ENCODE measurements around the gene ASMTL.

DNA sequence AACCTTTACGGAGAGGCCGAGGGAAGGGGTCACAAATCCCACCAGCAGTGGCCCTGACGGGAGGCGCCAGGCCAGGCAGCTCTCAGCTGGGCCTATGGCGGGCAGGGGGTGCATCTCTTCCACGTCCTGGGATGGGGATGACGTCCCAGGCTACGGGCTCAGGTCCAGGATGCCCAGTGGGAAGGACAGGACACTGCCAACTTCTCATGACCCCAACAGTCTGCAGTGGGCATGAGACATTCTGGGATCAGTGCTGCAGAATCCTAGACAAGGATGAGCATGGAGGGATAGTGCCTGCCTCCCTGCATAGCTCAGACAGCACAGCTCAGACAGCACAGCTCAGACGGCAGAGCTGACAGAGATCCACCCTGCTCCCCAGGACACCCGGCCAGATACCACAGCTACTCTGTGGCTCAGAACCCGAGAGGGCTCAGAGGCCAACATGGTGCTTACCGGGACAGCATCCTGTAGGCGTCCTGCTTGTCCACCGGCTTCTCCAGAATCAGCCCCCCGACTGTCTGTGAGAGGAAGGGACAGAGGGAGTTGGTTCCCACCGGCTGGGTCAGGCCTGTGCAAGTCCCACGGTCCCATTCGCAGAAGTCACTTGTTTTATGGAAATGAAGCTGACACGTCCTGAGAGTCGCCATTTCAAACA, 17.3 kb downstream of the ASMTL start:
- TF ChIP-seq EZH2 (IDR thresholded peaks at IDR 0.05; ENCODE audit: borderline replicate concordance, low read depth, low read length, severe bottlenecking), result no peak
- TF ChIP-seq, protein P1, sequence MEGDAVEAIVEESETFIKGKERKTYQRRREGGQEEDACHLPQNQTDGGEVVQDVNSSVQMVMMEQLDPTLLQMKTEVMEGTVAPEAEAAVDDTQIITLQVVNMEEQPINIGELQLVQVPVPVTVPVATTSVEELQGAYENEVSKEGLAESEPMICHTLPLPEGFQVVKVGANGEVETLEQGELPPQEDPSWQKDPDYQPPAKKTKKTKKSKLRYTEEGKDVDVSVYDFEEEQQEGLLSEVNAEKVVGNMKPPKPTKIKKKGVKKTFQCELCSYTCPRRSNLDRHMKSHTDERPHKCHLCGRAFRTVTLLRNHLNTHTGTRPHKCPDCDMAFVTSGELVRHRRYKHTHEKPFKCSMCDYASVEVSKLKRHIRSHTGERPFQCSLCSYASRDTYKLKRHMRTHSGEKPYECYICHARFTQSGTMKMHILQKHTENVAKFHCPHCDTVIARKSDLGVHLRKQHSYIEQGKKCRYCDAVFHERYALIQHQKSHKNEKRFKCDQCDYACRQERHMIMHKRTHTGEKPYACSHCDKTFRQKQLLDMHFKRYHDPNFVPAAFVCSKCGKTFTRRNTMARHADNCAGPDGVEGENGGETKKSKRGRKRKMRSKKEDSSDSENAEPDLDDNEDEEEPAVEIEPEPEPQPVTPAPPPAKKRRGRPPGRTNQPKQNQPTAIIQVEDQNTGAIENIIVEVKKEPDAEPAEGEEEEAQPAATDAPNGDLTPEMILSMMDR (IDR thresholded peaks at IDR 0.05; ENCODE audit: borderline replicate concordance, extremely low read depth, low read length, poor library complexity, severe bottlenecking), result no peak

Data from DND-41 (cell line).